Activated T-helper 1 cell treated with anti-CD3 and anti-CD28 coated beads, Interleukin-12 subunit alpha, Interleukin-12 subunit beta, Interleukin-2, Interleukin-4 antibody, amounts not matched to agents 30 ng/mL and 10 ng/mL and 1 ng/mL, durations not matched to agents 14 hours and 24 hours and 36 hours (primary cell): ENCODE measurements around the gene VPS11. TPM values are rescaled to one million over a fixed set of nuclear protein-coding genes. Genes with fewer than 3 reads are reported as not detected.
"Not testable (repeated sequence)": the region's sequence is repeated elsewhere in the genome, so short reads cannot be mapped to it uniquely, and the experiment has no call there.

Source experiments
- DNase-seq: peaks from one replicate; pipeline ENCODE4 v3.0.0; 2021; ENCODE audit warnings: low spot score
- H3K27ac Mint-ChIP-seq: one replicate; pipeline ENCODE4 v1.8.0; 2021; ENCODE audit warnings: mild to moderate bottlenecking, mixed read lengths
- H3K27me3 Mint-ChIP-seq: one replicate; pipeline ENCODE4 v1.8.0; 2022; ENCODE audit warnings: mild to moderate bottlenecking, moderate library complexity, mixed read lengths; ENCODE audit not compliant: insufficient read depth
- H3K36me3 Mint-ChIP-seq: one replicate; pipeline ENCODE4 v1.8.0; 2021; ENCODE audit warnings: low read depth, mixed read lengths
- H3K4me1 Mint-ChIP-seq: one replicate; pipeline ENCODE4 v1.8.0; 2021; ENCODE audit warnings: low read depth, mixed read lengths
- H3K4me3 Mint-ChIP-seq: one replicate; pipeline ENCODE4 v1.8.0; 2021; ENCODE audit warnings: mild to moderate bottlenecking, moderate library complexity, mixed read lengths
- H3K9me3 Mint-ChIP-seq: one replicate; pipeline ENCODE4 v1.8.0; 2021; ENCODE audit warnings: mixed read lengths
- intact Hi-C: fragments of 100-400 bp; cut with micrococcal nuclease; formaldehyde crosslinking; loops from one replicate; pipeline ENCODE4 v1.15.1; 2024
- total RNA-seq: library from RNA; stranded (reverse); gene quantifications from 2 replicates; pipeline ENCODE4 v1.2.3, GENCODE V29; 2022

Gene VPS11
- total RNA-seq, 1 donor from 2014 or later, result 23.5 TPM

GRCh38 chr11:119044708-119045107, 22.9 kb upstream of the VPS11 start:
- intact Hi-C loops, result no loop called here
- no peaks in the 10 kb centered on the region for H3K9me3 Mint-ChIP-seq
- H3K27ac Mint-ChIP-seq, result no peak overlapping the region
- H3K4me3 Mint-ChIP-seq, result no peak overlapping the region
- no peak for DNase-seq
- H3K27me3 Mint-ChIP-seq, result no peaks in the 10 kb centered on the region
- H3K36me3 Mint-ChIP-seq, result peaks cover 44% of the 10 kb centered on the region
- peaks cover 8% of the 10 kb centered on the region for H3K4me1 Mint-ChIP-seq

GRCh38 chr11:119046489-119046888, 21.1 kb upstream of the VPS11 start:
- Mint-ChIP-seq H3K4me3 (no peak overlapping the region), H3K4me1 (peaks cover 8% of the 10 kb centered on the region), H3K27me3 (no peaks in the 10 kb centered on the region), H3K9me3 (no peaks in the 10 kb centered on the region), H3K36me3 (peaks cover 60% of the 10 kb centered on the region), H3K27ac (no peak overlapping the region)
- DNase-seq, result no peak
- intact Hi-C loops, result no loop called here

- no peak for DNase-seq
- Mint-ChIP-seq H3K9me3 (no peaks in the 10 kb centered on the region), H3K36me3 (peaks cover 64% of the 10 kb centered on the region), H3K27ac (no peak overlapping the region), H3K4me3 (no peak overlapping the region), H3K4me1 (peaks cover 7% of the 10 kb centered on the region), H3K27me3 (no peaks in the 10 kb centered on the region)
- intact Hi-C loops, result no loop called here
These were observed 20.4 kb upstream of the VPS11 start for GRCh38 chr11:119047205-119047604.

- intact Hi-C loops, result no loop called here
- H3K27ac Mint-ChIP-seq, result no peak overlapping the region
- no peak overlapping the region for H3K4me3 Mint-ChIP-seq
- H3K9me3 Mint-ChIP-seq, result no peaks in the 10 kb centered on the region
- peaks cover 19% of the 10 kb centered on the region for H3K4me1 Mint-ChIP-seq
- peaks cover 75% of the 10 kb centered on the region for H3K36me3 Mint-ChIP-seq
- H3K27me3 Mint-ChIP-seq, result no peaks in the 10 kb centered on the region
- no peak for DNase-seq
These were observed 19.0 kb upstream of the VPS11 start for GRCh38 chr11:119048644-119049043.

GRCh38 chr11:119049081-119049480, 18.5 kb upstream of the VPS11 start:
- no peaks in the 10 kb centered on the region for H3K27me3 Mint-ChIP-seq
- no peaks in the 10 kb centered on the region for H3K9me3 Mint-ChIP-seq
- peaks cover 79% of the 10 kb centered on the region for H3K36me3 Mint-ChIP-seq
- no peak overlapping the region for H3K4me3 Mint-ChIP-seq
- intact Hi-C loops, result no loop called here
- peaks cover 23% of the 10 kb centered on the region for H3K4me1 Mint-ChIP-seq
- H3K27ac Mint-ChIP-seq, result no peak overlapping the region
- DNase-seq, result no peak

GRCh38 chr11:119051440-119052162, 16.0 kb upstream of the VPS11 start:
- Mint-ChIP-seq H3K4me3 (no peak overlapping the region), H3K27me3 (no peaks in the 10 kb centered on the region), H3K36me3 (peaks cover 83% of the 10 kb centered on the region), H3K9me3 (no peaks in the 10 kb centered on the region), H3K4me1 (peaks cover 39% of the 10 kb centered on the region), H3K27ac (peak overlapping the region; percentile 40)
- no peak for DNase-seq
- intact Hi-C loops, result no loop called here

- Mint-ChIP-seq H3K36me3 (peaks cover 76% of the 10 kb centered on the region), H3K27me3 (no peaks in the 10 kb centered on the region), H3K9me3 (no peaks in the 10 kb centered on the region), H3K4me3 (no peak overlapping the region), H3K4me1 (peaks cover 40% of the 10 kb centered on the region), H3K27ac (peak overlapping the region; percentile 64)
- intact Hi-C loops, result no loop called here
- no peak for DNase-seq
These were observed 15.3 kb upstream of the VPS11 start for GRCh38 chr11:119052163-119052814.

GRCh38 chr11:119054418-119054817, 13.2 kb upstream of the VPS11 start:
- H3K9me3 Mint-ChIP-seq, result no peaks in the 10 kb centered on the region
- H3K27ac Mint-ChIP-seq, result no peak overlapping the region
- H3K4me1 Mint-ChIP-seq, result peaks cover 52% of the 10 kb centered on the region
- H3K36me3 Mint-ChIP-seq, result peaks cover 62% of the 10 kb centered on the region
- H3K4me3 Mint-ChIP-seq, result peak overlapping the region; percentile 68
- no peaks in the 10 kb centered on the region for H3K27me3 Mint-ChIP-seq
- intact Hi-C loops, result no loop called here
- DNase-seq, result no peak

GRCh38 chr11:119055901-119056300, 11.7 kb upstream of the VPS11 start:
- peaks cover 50% of the 10 kb centered on the region for H3K36me3 Mint-ChIP-seq
- peaks cover 52% of the 10 kb centered on the region for H3K4me1 Mint-ChIP-seq
- no peaks in the 10 kb centered on the region for H3K27me3 Mint-ChIP-seq
- intact Hi-C loops, result loop anchor here (2.0 kb wide), 1 partner anchor 141 kb away; no protein-coding TSS in a partner anchor
- peak overlapping the region; percentile 97 for H3K4me3 Mint-ChIP-seq
- H3K27ac Mint-ChIP-seq, result peak overlapping the region; percentile 78
- no peaks in the 10 kb centered on the region for H3K9me3 Mint-ChIP-seq
- DNase-seq, result no peak

- intact Hi-C loops, result loop anchor here (2.0 kb wide), 1 partner anchor 140 kb away; no protein-coding TSS in a partner anchor
- H3K4me1 Mint-ChIP-seq, result peaks cover 52% of the 10 kb centered on the region
These were observed 11.1 kb upstream of the VPS11 start for GRCh38 chr11:119056421-119056999.

GRCh38 chr11:119057000-119057769, 10.4 kb upstream of the VPS11 start, which contains the start of gene HYOU1:
HYOU1 (minus strand) TSS chr11:119057205; CDS start chr11:119056160, 1,045 bp downstream.
- peaks cover 39% of the 10 kb centered on the region for H3K36me3 Mint-ChIP-seq
- H3K27me3 Mint-ChIP-seq, result no peaks in the 10 kb centered on the region
- intact Hi-C loops, result loop anchor here (1.0 to 2.0 kb wide), 10 partner anchors 10 to 140 kb away; partner anchors contain the start of genes C2CD2L, DPAGT1, HINFP and RPS25
- peak; percentile 98 for DNase-seq
- no peaks in the 10 kb centered on the region for H3K9me3 Mint-ChIP-seq
- H3K4me1 Mint-ChIP-seq, result peaks cover 48% of the 10 kb centered on the region
- peak within 1 kb of the TSS; percentile 99 for H3K27ac Mint-ChIP-seq
- H3K4me3 Mint-ChIP-seq, result peak within 1 kb of the TSS; percentile 97

More at GRCh38 chr11:119056421-119056999, 11.1 kb upstream of the VPS11 start:
- peaks cover 44% of the 10 kb centered on the region for H3K36me3 Mint-ChIP-seq
- peak overlapping the region; percentile 97 for H3K4me3 Mint-ChIP-seq
- no peaks in the 10 kb centered on the region for H3K27me3 Mint-ChIP-seq
- no peaks in the 10 kb centered on the region for H3K9me3 Mint-ChIP-seq
- H3K27ac Mint-ChIP-seq, result peak overlapping the region; percentile 99
- DNase-seq, result peak; percentile 33

GRCh38 chr11:119059128-119059527, 8.5 kb upstream of the VPS11 start:
- H3K9me3 Mint-ChIP-seq, intact Hi-C loops, H3K27ac Mint-ChIP-seq, H3K27me3 Mint-ChIP-seq, DNase-seq: not testable (repeated sequence)
- Mint-ChIP-seq H3K4me3 (peak overlapping the region; percentile 46), H3K36me3 (peaks cover 24% of the 10 kb centered on the region), H3K4me1 (peaks cover 29% of the 10 kb centered on the region)
